K562 (cell line): ENCODE measurements around the gene EMC6. TPM values are rescaled to one million over a fixed set of nuclear protein-coding genes. Genes with fewer than 3 reads are reported as not detected.

ENCODE experiments used
- ATAC-seq: fragments of 200-7000 bp; cut with Tn5 transposase; 3 replicates; pipeline ENCODE4 v1.9.1; 2020; ENCODE audit warnings: moderate library complexity
- BruUV-seq: library from RNA; stranded (reverse); fragments of 400-500 nt; replicated peaks from 2 replicates; lab custom pipeline; 2021; lab: Mats Ljungman, UMichigan
- CTCF ChIA-PET: fragments of 300-600 bp; formaldehyde crosslinking; extraction: SDS; loops from one replicate; lab custom pipeline; 2021; ENCODE audit warnings: low intra/inter-chr PET ratio; lab: Yijun Ruan, JAX
- POLR2A ChIA-PET: fragments of 300-600, 350-650 bp; sonication (Branson Sonifier 250); formaldehyde crosslinking; extraction: SDS; loops from one replicate; lab custom pipeline; 2021; ENCODE audit warnings: antibody characterized with exemption, inconsistent platforms; lab: Yijun Ruan, JAX
- DNase-seq, 4 experiments: peaks; one replicate each; pipeline versions ENCODE4 v3.0.0 to v3.0.0-alpha.2; 2011 to 2018; ENCODE audit warnings: low spot score in 3 of 4, mixed read lengths in 3 of 4; ENCODE audit errors: extremely low read depth in 1 of 4
- FAIRE-seq: peaks from 2 replicates; lab custom pipeline; 2011; peaks lifted over from hg19 to GRCh38; lab: Jason Lieb, UNC
- H2AFZ ChIP-seq: 2 replicates; pipeline ENCODE4 v1.6.0; 2011; ENCODE audit warnings: low read depth, low read length, control low read depth, inconsistent platforms
- H3K27ac ChIP-seq: fragments of 200-600 bp; 3 replicates; pipeline ENCODE4 v1.8.0; 2011; ENCODE audit warnings: low read depth, mild to moderate bottlenecking, control low read depth, inconsistent platforms, low read length, moderate library complexity, mixed read lengths; ENCODE audit errors: extremely low read depth
- H3K27me3 ChIP-seq, 2 experiments: fragments of 300-600 bp in 1 of 2; 2 replicates in 1 of 2; 3 replicates in 1 of 2; pipeline versions ENCODE4 v1.6.0 to v1.8.0; 2011; ENCODE audit warnings: inconsistent platforms in 2 of 2, low read length in 2 of 2, mild to moderate bottlenecking in 1 of 2, mixed read lengths in 1 of 2, moderate library complexity in 1 of 2; ENCODE audit not compliant: control insufficient read depth in 2 of 2, insufficient read depth in 2 of 2
- H3K36me3 ChIP-seq: fragments of 300-600 bp; 3 replicates; pipeline ENCODE4 v1.8.0; 2011; ENCODE audit warnings: mild to moderate bottlenecking, low read length, inconsistent platforms; ENCODE audit not compliant: control insufficient read depth, insufficient read depth
- H3K4me1 ChIP-seq, 2 experiments: fragments of 200-600 bp in 1 of 2; replicated peaks in 1 of 2; 2 replicates in 1 of 2; 3 replicates in 1 of 2; pipeline versions ENCODE4 v1.5.1 to v1.8.0; 2011; ENCODE audit warnings: inconsistent platforms in 2 of 2, low read length in 2 of 2, mild to moderate bottlenecking in 1 of 2, mixed read lengths in 1 of 2, moderate library complexity in 1 of 2; ENCODE audit not compliant: control insufficient read depth in 2 of 2, insufficient read depth in 2 of 2
- H3K4me2 ChIP-seq: 2 replicates; pipeline ENCODE4 v1.6.1; 2011; ENCODE audit warnings: low read length, control low read depth, inconsistent platforms, mixed read lengths; ENCODE audit not compliant: insufficient read depth
- H3K4me3 ChIP-seq: fragments of 200-600 bp; sonication (generic), shearing (Covaris generic); 2 replicates; pipeline ENCODE4 v1.5.1; 2016; ENCODE audit warnings: control low read depth, inconsistent platforms
- H3K79me2 ChIP-seq: fragments of 200-600 bp; 3 replicates; pipeline ENCODE4 v1.8.0; 2011; ENCODE audit warnings: low read length, inconsistent platforms; ENCODE audit not compliant: control insufficient read depth, insufficient read depth
- H3K9ac ChIP-seq, 2 experiments: 2 replicates each; pipeline versions ENCODE4 v1.6.0 to v1.6.1; 2011; ENCODE audit warnings: low read depth in 2 of 2, low read length in 2 of 2, control low read depth in 1 of 2, inconsistent platforms in 1 of 2, mild to moderate bottlenecking in 1 of 2, mixed read lengths in 1 of 2; ENCODE audit not compliant: insufficient read depth in 1 of 2
- H3K9me1 ChIP-seq: one replicate; pipeline ENCODE4 v1.6.0; 2011; ENCODE audit warnings: inconsistent platforms, mild to moderate bottlenecking, low read length, moderate library complexity; ENCODE audit not compliant: control insufficient read depth, insufficient read depth
- H3K9me3 ChIP-seq: replicated peaks from 2 replicates; pipeline ENCODE4 v1.5.1; 2011; ENCODE audit warnings: low read depth, low read length, inconsistent platforms; ENCODE audit not compliant: control insufficient read depth, insufficient read depth
- H4K20me1 ChIP-seq: replicated peaks from 2 replicates; pipeline ENCODE4 v1.6.1; 2011; ENCODE audit warnings: low read length, inconsistent platforms, mixed read lengths; ENCODE audit not compliant: control insufficient read depth, insufficient read depth
- BCOR ChIP-seq: fragments of 450-650 bp; IDR thresholded peaks from 2 replicates; pipeline ENCODE4 v1.6.1; 2016
- ETV6 ChIP-seq, 3 experiments: fragments of 150-350 bp in 1 of 3; sonication (generic) in 1 of 3; formaldehyde crosslinking in 1 of 3; IDR thresholded peaks; 2 replicates each; pipeline versions ENCODE4 v1.6.1 to v1.8.0; 2014 to 2022; ENCODE audit warnings: borderline replicate concordance in 2 of 3, low read depth in 2 of 3, antibody characterized with exemption in 1 of 3, low read length in 1 of 3, mild to moderate bottlenecking in 1 of 3, missing genetic modification reagents in 1 of 3
- FOXJ3 ChIP-seq: sonication (generic); formaldehyde crosslinking; IDR thresholded peaks from 2 replicates; pipeline ENCODE4 v1.4.0; 2020; ENCODE audit warnings: mild to moderate bottlenecking, missing genetic modification reagents
- ILF3 ChIP-seq: fragments of 450-650 bp; IDR thresholded peaks from 2 replicates; pipeline ENCODE4 v1.6.1; 2018; ENCODE audit warnings: antibody characterized with exemption, mild to moderate bottlenecking, moderate library complexity, borderline replicate concordance
- NR2F6 ChIP-seq: fragments of 450-650 bp; formaldehyde crosslinking; IDR thresholded peaks from 2 replicates; pipeline ENCODE4 v1.4.0; 2020; ENCODE audit warnings: mild to moderate bottlenecking
- SIRT6 ChIP-seq: IDR thresholded peaks from one replicate; pipeline ENCODE4 v1.6.1; 2012; ENCODE audit warnings: low read depth, mild to moderate bottlenecking, control low read depth, inconsistent platforms, low read length, moderate library complexity
- SIX5 ChIP-seq, 2 experiments: IDR thresholded peaks; 2 replicates each; pipeline ENCODE4 v1.6.1; 2011; ENCODE audit warnings: low read length in 2 of 2, borderline replicate concordance in 1 of 2, low read depth in 1 of 2, mild to moderate bottlenecking in 1 of 2, moderate library complexity in 1 of 2; ENCODE audit not compliant: insufficient read depth in 1 of 2
- SRSF1 ChIP-seq: fragments of 200-400 bp; formaldehyde crosslinking; IDR thresholded peaks from 2 replicates; pipeline ENCODE4 v1.6.1; 2017; ENCODE audit warnings: mild to moderate bottlenecking, low read depth, low read length, moderate library complexity
- TAL1 ChIP-seq: fragments of 450-650 bp; IDR thresholded peaks from 2 replicates; pipeline ENCODE4 v1.6.1; 2016; ENCODE audit warnings: mild to moderate bottlenecking
- TRIM28 ChIP-seq: fragments of 450-650 bp; IDR thresholded peaks from 2 replicates; pipeline ENCODE4 v1.6.1; 2017
- ZC3H8 ChIP-seq: fragments of 450-650 bp; IDR thresholded peaks from 2 replicates; pipeline ENCODE4 v1.6.1; 2017
- ZFP36 ChIP-seq: fragments of 150-350 bp; IDR thresholded peaks from 2 replicates; pipeline ENCODE4 v1.6.1; 2018; ENCODE audit warnings: low read length, low read depth; ENCODE audit not compliant: partially characterized antibody
- ZKSCAN8 ChIP-seq: fragments of 200-800 bp; sonication (Bioruptor generic); IDR thresholded peaks from 2 replicates; pipeline ENCODE4 v1.6.1; 2016; ENCODE audit warnings: missing genetic modification characterization, missing compliant biosample characterization
- ZNF184 ChIP-seq: sonication (generic); formaldehyde crosslinking; IDR thresholded peaks from 2 replicates; pipeline ENCODE4 v1.5.0; 2020; ENCODE audit warnings: missing genetic modification reagents
- WGBS: fragments of 100-300 bp; shearing (Covaris generic); methylation state at CpG from one replicate; pipeline ENCODE4 v1.1.6; 2016; ENCODE audit warnings: low coverage, mixed read lengths; ENCODE audit not compliant: insufficient coverage; ENCODE audit errors: missing lambda C conversion rate; 5-methylcytosine and 5-hydroxymethylcytosine counted together
- in situ Hi-C: fragments of 300-500 bp; cut with MboI; formaldehyde crosslinking; loops from 4 replicates; pipeline ENCODE4 v1.15.0; 2018; ENCODE audit warnings: inconsistent platforms, mixed read lengths
- intact Hi-C: fragments of 100-400 bp; cut with micrococcal nuclease; formaldehyde crosslinking; loops from 2 replicates; pipeline ENCODE4 v1.14.2; 2022
- polyA plus RNA-seq, 8 experiments: library from polyadenylated mRNA; depleted of rRNA in 4 of 8; stranded (reverse) in 5 of 8; unstranded in 3 of 8; fragments of >200 nt; fragmentation: Nextera tagmentation in 2 of 8; fragmentation: Illumina TruSeq in 1 of 8; extraction: Ambion mirVana in 2 of 8; extraction: Trizol in 1 of 8; gene quantifications; 2 replicates each; pipeline versions ENCODE4 v1.2.1 to v1.2.3, GENCODE V29; 2011 to 2014; ENCODE audit warnings: inconsistent platforms in 1 of 8, missing spikeins in 1 of 8
- total RNA-seq, 7 experiments: library from RNA; depleted of rRNA in 6 of 7; stranded (reverse); fragments of >200 nt in 6 of 7; fragmentation: Illumina TruSeq in 2 of 7; extraction: Trizol in 2 of 7; gene quantifications; 2 replicates each; pipeline versions ENCODE4 v1.2.1 to v1.2.3, GENCODE V29; 2011 to 2021; ENCODE audit warnings: low replicate concordance in 1 of 7
- TF ChIP-seq, protein P1 (sequence below): fragments of 250-450 bp; sonication (Bioruptor Pico); IDR thresholded peaks from 2 replicates; pipeline ENCODE4 v1.5.0; 2021
- TF ChIP-seq, protein P2 (sequence below): sonication (generic); formaldehyde crosslinking; IDR thresholded peaks from 2 replicates; pipeline ENCODE4 v1.8.0; 2022; ENCODE audit warnings: missing genetic modification reagents, mild to moderate bottlenecking, moderate library complexity, borderline replicate concordance

The EMC6 gene
- total and polyA plus RNA-seq, 9 of the 15 experiments (the other 6 are each of a cell fraction or from before 2014, with no cell fraction given), result 2.9 to 136 (median 24.9) TPM

DNA sequence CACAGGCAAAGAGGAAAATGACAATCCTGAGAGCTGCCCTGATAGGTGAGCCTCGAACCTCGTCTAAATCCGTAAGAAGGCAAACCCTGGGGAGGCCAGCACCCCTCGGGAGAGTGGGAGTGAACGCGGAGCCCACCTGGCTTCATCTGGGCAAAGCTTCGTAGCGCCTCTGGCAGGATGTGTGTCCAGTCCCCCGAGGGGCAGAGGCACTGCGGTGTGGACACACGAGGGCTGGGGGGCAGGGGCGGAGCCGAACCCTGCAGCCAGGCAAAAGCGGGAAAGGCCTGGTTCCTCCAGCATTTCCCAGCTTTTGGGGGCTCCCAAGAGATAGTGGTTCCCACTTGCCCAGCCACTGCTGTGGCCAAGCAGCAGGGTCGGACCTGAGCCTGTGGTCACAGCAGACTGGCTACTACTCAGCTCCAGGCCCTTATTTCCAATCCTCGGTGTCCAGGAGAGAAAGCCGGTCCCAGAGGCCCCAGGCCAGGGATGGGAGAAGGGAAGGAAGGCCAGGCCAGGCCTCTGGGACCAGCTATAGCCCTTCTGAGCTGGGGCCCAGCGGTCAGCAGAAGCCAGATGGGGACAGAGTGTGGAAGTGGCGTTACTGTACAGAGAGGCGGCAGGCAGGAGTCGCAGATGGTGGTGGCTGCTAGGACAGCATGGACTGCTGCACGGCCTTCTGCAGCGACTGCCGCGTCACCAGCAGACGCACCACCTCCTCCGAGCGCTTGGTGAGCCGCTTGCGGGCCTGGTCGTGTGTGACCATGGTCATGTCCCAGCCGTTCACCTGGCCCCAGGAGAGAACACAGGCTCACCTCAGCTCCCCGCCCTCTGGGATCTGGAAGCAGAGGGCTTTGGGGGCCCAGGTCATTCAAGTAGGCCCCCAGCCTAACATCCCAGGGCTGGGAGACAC, 5.3 kb upstream of the EMC6 start:
- POLR2A ChIA-PET, result no interaction called here

DNA sequence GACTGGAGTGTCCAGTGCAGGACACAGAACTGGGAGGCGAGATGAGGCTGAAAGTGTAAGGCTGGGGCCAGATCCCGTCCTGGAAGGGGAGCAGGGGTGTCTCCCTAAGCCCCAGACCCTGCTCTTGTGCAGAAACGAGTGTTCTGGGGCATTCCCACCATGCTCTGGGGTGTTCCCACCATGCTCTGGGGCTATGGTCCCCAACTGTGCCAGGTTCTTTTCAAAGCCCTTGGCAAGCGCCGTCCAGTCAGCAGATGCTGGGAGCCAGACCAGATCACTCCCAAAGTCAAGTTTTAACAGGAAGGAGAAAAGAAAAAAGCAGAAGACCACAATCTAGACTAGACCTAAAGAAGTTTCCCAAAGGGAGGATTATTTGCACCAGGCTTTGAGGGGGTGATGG, 2.8 kb upstream of the EMC6 start:
- no peak overlapping the region for H3K4me2 ChIP-seq
- TF ChIP-seq SIRT6, result no peak
- no peak for TF ChIP-seq TRIM28
- no peak for TF ChIP-seq FOXJ3 (CRISPR knock-in tag)
- TF ChIP-seq TAL1, result no peak
- TF ChIP-seq ZC3H8, result no peak
- no peak for TF ChIP-seq SIX5 (IDR thresholded peaks at IDR 0.05; ENCODE audit: borderline replicate concordance in 1 of 2, insufficient read depth in 1 of 2, low read depth in 1 of 2, low read length in 2 of 2)
- TF ChIP-seq, protein P1, sequence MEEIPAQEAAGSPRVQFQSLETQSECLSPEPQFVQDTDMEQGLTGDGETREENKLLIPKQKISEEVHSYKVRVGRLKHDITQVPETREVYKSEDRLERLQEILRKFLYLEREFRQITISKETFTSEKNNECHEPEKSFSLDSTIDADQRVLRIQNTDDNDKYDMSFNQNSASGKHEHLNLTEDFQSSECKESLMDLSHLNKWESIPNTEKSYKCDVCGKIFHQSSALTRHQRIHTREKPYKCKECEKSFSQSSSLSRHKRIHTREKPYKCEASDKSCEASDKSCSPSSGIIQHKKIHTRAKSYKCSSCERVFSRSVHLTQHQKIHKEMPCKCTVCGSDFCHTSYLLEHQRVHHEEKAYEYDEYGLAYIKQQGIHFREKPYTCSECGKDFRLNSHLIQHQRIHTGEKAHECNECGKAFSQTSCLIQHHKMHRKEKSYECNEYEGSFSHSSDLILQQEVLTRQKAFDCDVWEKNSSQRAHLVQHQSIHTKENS (CRISPR knock-in tag), result no peak
- no peak for TF ChIP-seq ILF3
- TF ChIP-seq BCOR, result no peak
- no peak for TF ChIP-seq ZNF184 (CRISPR knock-in tag)
- TF ChIP-seq, protein P2, sequence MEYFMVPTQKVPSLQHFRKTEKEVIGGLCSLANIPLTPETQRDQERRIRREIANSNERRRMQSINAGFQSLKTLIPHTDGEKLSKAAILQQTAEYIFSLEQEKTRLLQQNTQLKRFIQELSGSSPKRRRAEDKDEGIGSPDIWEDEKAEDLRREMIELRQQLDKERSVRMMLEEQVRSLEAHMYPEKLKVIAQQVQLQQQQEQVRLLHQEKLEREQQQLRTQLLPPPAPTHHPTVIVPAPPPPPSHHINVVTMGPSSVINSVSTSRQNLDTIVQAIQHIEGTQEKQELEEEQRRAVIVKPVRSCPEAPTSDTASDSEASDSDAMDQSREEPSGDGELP (CRISPR knock-in tag), result no peak
- no peak for TF ChIP-seq ZKSCAN8

More for the DNA sequence above, 5.3 kb upstream of the EMC6 start:
- BruUV-seq, result no TSS peak
- 79% methylated on average over 15 of the region's 33 CpGs for whole genome bisulfite sequencing
- peaks cover 6 to 54% of the 10 kb centered on the region in 2 experiments; a peak in 4 of 5 replicates for H3K4me1 ChIP-seq
- intact Hi-C loops, result no loop called here
- H3K36me3 ChIP-seq, result no peaks in the 10 kb centered on the region
- no peaks in the 10 kb centered on the region for H3K27me3 ChIP-seq
- no peak overlapping the region for H3K27ac ChIP-seq
- no peak overlapping the region for H2AFZ ChIP-seq
- H3K9ac ChIP-seq, result peak overlapping the region in 1 of 2 experiments; percentile 5; a peak in 1 of 4 replicates
- TF ChIP-seq NR2F6 (CRISPR knock-in tag) (no peak), ZFP36 (no peak), SRSF1 (no peak), ETV6 (IDR thresholded peaks at IDR 0.05; ENCODE audit: borderline replicate concordance in 1 of 2, low read depth in 2 of 2, low read length in 1 of 2) (no peak), ETV6 (CRISPR knock-in tag; IDR thresholded peaks at IDR 0.05; ENCODE audit: borderline replicate concordance) (no peak)
- 0 out of 2 replicates have a peak, but pooled peaks cover 16% of the 10 kb centered on the region for H4K20me1 ChIP-seq
- H3K4me2 ChIP-seq, result no peak overlapping the region
- ATAC-seq, result no peak
- H3K9me1 ChIP-seq, result peaks cover 6% of the 10 kb centered on the region
- in situ Hi-C loops, result no loop called here
- H3K4me3 ChIP-seq, result no peak overlapping the region
- no peaks in the 10 kb centered on the region for H3K9me3 ChIP-seq
- no peak for DNase-seq
- CTCF ChIA-PET, result no interaction called here
- FAIRE-seq, result no peak
- 0 out of 3 replicates have a peak, but pooled peaks cover 2% of the 10 kb centered on the region for H3K79me2 ChIP-seq

More for the DNA sequence above, 2.8 kb upstream of the EMC6 start:
- intact Hi-C loops, result no loop called here
- in situ Hi-C loops, result no loop called here
- Histone ChIP-seq H3K9ac (no peak overlapping the region), H3K27me3 (no peaks in the 10 kb centered on the region), H2AFZ (no peak overlapping the region), H3K36me3 (peaks cover 5% of the 10 kb centered on the region; the same call in 1 of the 3 replicates), H3K4me1 (peaks cover 6 to 39% of the 10 kb centered on the region in 2 experiments; a peak in 4 of 5 replicates), H3K9me3 (no peaks in the 10 kb centered on the region), H3K4me3 (no peak overlapping the region), H4K20me1 (0 out of 2 replicates have a peak, but pooled peaks cover 16% of the 10 kb centered on the region), H3K9me1 (peaks cover 6% of the 10 kb centered on the region), H3K27ac (no peak overlapping the region), H3K79me2 (peaks cover 20% of the 10 kb centered on the region)
- DNase-seq (no peak), FAIRE-seq (no peak), ATAC-seq (no peak)
- BruUV-seq, result no TSS peak
- ChIA-PET CTCF (no interaction called here), POLR2A (no interaction called here)
- 73% methylated on average over 4 of the region's 5 CpGs for WGBS
